CD4-positive, alpha-beta T cell treated with Interleukin-2 at 100 ng/mL for 4 hours (primary cell): Measurements from ENCODE around the gene NDUFA9.

Experiments
- DNase-seq: peaks from one replicate; pipeline ENCODE4 v3.0.0-alpha.2; 2020; ENCODE audit warnings: low spot score

Gene NDUFA9

DNA sequence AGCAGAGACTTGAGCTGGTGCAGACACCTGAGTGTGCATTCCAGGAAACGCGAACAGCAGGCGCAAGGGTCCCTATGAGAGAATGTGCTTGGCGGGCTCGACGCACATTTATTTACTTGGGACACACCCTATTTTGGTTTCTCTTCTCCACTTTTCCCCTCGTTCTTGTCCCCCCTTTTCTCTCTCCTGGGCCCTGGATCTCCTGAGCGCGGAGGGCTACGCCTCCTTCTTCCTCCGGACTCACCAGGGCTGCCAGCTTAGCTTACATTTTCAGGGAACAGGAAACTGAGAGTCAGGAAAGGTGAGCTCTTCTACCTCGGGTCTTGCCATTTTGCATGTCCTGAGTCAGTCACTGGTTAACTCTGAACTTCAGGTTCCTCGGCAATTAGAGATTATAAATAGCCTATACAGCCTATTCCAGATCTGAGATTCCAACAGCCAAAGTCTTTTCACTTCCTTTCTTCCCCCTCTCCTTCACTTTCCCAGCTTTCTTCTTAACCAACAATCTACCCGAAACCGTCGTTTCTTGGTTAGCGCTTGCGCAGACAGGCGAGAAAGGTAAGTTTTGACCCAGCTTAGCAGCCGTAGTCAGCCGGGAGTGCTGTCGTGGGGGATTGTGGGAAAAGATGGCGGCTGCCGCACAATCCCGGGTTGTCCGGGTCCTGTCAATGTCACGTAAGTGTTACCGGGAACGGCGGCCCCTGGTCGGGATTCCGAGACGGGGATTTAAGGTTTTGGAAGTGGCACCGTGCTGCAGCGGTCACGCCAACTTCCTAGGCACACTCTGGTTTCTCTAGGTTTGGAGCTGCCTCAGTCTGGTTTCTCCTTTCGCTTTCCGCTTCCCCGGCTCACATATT lies at the start of gene NDUFA9, which contains the start of gene AKAP3:
Gene NDUFA9 (plus strand): TSS at position 614 of the 857 bp plus-strand sequence. CDS start 13 bp downstream, at position 627.
Gene AKAP3 (minus strand): TSS at position 551 of the 857 bp plus-strand sequence. CDS start 10,855 bp downstream, outside the sequence.
- peak; percentile 82 for DNase-seq

- DNase-seq, result no peak
Measured at GRCh38 chr12:4603421-4603820, 45.5 kb upstream of the NDUFA9 start.

DNA sequence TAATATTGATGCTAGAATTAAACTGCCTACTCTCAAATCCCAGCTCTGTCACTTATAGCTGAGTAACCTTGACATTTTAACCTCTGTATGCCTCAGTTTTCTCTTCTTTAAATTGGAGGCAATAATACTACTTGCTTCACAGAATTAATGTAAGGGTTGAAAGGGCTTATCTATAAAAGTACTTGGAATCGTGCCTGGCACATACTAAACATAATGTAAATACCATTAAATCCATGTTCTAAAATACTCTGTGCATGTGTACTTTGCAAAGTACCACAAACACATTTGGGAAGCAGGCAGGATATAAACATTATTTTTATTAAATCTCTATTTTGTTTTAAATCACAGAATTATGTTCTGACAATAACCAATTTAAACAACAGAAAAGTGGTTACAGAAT lies 45.0 kb upstream of the NDUFA9 start:
- DNase-seq, result no peak

DNA sequence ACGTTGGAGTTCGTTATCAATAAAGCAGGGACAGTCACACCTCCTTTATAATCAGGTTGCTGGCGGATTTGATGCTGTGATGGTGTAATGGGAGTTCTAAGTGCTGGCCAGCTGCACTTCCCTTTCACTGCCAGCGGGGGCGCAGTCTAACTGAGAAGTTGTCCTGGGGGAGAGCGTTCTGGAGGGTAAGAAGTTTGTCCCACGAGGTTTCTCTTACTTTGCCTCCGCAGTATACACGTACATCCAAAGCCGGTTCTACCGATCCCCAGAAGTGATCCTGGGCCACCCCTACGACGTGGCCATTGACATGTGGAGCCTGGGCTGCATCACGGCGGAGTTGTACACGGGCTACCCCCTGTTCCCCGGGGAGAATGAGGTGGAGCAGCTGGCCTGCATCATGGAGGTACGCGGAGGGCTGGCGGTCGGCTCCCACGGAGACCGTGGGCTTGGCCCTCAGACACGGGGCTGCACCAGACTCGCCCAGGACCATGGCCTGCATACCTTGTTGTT lies 44.2 kb upstream of the NDUFA9 start:
- peak; percentile 87 for DNase-seq

GRCh38 chr12:4607056-4607455 lies 41.9 kb upstream of the NDUFA9 start:
- no peak for DNase-seq

DNA sequence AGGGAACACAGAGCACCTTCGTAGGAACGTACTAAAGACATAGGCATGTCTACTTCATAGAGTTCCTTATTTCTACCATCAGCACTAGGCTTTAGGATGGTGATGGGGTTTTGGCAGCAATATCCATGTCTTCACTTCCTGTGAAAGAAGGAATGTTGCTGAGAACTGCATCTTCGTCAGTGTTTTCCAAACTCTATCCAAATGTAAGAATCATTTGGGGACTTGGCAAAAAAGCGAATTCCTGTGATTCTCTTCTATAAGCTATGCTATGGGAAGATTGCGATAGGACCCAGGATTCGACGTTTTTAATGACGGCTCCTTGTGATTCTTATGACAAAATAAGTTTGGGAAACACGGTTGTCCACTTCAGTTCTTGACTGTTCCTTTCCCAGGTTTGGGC lies 39.8 kb upstream of the NDUFA9 start:
- no peak for DNase-seq

- DNase-seq, result no peak
Measured at GRCh38 chr12:4610481-4610880, 38.4 kb upstream of the NDUFA9 start.

GRCh38 chr12:4615667-4616066 lies 33.2 kb upstream of the NDUFA9 start:
- DNase-seq, result no peak

GRCh38 chr12:4621511-4621910 lies 27.4 kb upstream of the NDUFA9 start:
- no peak for DNase-seq

DNA sequence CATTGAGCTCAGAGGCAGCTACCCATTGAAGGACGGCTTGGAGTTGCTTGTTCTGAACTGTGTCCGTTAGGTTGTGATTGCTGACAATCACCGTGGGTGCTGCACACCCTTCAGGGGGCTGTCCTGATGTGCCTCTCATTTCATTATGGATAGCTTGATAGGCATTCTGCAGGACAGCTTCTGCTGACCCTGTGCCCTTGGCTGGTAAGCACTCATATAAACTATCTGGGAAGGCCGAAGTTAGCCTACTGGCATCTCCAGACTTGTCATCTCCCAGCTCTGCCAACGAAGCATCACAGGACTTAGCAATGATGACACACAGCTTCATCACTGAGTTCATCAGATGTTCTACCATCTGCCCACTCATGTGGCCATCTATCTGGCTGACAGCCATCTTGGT lies 22.4 kb upstream of the NDUFA9 start:
- DNase-seq, result no peak

DNA sequence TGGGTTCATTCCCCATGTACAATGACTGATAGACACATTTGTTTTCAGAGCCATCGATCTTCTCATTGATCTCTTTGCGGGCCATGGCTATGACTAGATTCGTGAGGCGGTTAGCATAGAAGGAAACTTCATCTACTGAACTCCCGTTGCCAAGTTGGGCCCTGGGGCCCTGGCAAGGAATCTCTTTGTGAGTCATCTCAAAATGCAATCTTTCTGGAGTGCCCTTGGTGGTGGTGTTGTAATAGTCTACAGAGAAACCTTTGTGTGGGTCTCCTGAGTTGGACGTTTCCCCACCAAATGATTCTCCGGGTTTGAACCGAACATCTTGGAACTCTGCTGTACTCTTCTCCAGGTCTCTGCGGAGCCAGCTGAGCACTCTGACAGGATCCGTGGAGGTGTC lies 20.5 kb upstream of the NDUFA9 start:
- no peak for DNase-seq

DNA sequence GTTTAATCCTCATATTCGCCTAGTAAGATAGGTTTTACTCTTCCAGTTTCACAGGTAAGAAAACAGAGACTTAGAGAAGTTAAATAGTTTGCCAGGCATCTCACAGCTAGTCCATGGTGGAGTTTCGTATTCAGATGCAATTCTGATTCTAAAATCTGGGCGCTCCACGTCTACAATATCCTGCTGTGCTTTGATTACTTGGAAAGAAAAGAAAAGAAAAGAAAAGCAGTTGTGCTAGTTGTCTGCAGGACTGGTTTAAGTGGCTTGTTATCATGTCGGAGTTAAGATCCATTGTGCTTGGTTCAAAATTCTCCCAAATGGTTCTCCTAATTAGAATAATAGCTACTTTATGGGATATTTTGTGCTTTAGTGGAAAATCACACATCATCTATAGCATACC lies 18.7 kb upstream of the NDUFA9 start:
- no peak for DNase-seq

DNA sequence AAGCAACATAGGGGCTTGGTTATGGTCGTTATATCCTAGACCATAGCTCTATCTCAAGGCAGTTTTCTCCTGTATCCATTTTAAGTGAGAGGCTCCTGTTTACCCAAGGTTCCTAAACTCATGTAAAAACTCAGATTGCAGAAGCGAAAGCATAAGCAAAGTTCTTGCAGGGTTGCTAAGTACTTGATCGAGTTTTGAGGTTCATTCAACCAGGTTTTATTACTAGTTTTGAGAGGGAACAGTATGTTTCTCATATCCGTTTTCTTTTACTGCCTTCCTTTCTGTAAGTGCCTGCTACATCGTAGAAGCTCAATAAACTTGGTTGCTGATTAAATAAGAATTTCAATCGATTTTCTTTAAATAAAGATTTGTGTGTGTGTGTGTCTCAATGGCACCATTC lies 5.2 kb upstream of the NDUFA9 start:
- no peak for DNase-seq

- DNase-seq, result no peak
Measured at GRCh38 chr12:4645023-4645422, 3.9 kb upstream of the NDUFA9 start.

DNA sequence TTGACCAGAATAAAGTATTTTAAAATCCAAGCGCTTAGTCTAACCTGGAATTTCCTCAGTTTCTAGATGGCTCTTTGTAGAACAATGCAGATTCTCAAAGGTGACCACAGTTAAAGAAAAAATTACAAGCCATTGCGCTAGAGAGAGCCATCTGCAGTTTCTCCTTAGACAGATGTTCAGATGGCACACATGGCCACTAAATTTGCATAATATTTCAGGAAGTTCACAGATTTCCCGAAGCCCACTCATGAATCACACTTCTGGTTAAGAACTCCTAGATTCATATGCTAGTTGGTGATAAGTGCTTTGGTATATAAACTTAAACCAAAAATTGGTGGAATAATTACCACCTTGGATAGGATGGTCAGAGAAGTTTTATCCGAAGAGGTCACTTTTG lies 812 bp upstream of the NDUFA9 start:
- DNase-seq, result no peak

GRCh38 chr12:4649358-4649661 lies 396 bp downstream of the NDUFA9 start:
- DNase-seq, result no peak

GRCh38 chr12:4653257-4653656 lies 4.3 kb downstream of the NDUFA9 start:
- DNase-seq, result no peak

DNA sequence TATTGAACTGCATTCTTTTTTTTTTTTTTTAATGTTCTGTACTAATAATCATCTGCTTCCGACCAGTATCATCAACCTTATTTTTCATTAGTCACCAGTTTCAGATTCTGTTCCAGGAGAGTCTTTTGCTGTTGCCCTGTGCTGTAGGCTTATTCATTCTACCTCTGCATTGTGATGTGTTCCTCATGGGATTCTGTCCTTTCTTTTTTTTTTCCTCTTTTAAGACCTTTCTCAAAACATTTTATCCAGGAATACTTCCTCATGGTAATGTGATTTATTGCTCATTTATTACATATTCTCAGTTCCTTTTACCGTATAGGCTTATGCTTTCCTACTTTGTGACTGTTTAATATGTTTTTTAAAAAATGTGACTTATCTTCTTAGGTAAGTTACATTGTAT lies 4.8 kb downstream of the NDUFA9 start:
- no peak for DNase-seq

- DNase-seq, result no peak
Measured at GRCh38 chr12:4663971-4664505, 15.1 kb downstream of the NDUFA9 start.

DNA sequence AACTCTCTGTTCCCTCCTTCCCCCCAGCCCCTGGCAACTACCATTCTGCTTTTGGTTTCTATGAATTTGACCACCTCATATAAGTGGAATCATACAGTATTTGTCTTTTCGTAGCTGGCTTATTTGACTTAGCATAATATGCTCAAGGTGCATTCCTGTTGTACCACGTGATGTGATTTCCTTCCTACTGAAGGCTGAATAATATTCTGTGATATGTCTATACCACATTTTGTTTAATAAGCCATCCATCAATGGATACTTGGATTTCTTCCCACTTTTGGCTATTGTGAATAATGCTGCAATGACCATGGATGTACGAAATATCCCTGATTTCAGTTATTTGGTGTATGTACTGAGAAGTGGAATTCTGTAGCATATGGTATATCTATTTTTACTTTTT lies 16.3 kb downstream of the NDUFA9 start:
- DNase-seq, result no peak

GRCh38 chr12:4679711-4680110 lies 30.8 kb downstream of the NDUFA9 start:
- DNase-seq, result no peak

DNA sequence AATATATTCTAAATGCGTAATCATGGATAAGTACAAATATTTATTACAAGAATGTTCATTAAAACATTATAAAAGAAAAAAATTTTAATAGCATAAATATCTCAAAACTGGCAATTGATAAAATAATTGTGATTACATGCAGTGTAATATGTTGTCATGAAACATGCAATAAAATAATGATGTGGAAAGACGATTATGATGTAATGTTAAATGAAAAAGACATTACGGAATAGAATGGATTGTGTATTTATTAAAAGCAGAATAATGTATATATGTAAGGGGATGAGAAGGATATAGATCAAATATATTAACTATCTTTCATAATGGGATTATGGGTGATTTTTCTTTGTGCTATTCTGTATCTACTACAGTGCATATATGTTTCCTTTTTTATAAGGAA lies 32.8 kb downstream of the NDUFA9 start:
- DNase-seq, result no peak

DNA sequence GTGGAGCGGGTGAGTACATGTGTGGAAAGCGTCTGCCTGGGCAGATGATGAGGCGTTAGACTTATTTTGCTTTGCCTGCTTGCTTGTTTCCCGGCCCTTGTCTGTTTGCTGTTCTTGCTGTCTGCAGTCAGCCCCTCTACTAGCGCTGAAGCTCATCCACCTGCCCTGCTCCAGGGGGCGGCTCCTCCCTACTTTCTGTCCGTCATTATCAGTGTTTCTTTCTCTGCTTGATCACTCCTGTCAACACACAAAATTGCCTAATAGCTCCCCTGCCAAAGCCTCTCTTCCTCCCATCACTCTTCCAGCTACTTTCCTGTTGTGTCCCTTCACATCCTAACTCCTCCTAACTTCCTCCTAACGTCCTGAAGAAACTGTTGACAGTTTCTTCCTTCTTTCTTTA lies 36.4 kb downstream of the NDUFA9 start:
- DNase-seq, result no peak

DNA sequence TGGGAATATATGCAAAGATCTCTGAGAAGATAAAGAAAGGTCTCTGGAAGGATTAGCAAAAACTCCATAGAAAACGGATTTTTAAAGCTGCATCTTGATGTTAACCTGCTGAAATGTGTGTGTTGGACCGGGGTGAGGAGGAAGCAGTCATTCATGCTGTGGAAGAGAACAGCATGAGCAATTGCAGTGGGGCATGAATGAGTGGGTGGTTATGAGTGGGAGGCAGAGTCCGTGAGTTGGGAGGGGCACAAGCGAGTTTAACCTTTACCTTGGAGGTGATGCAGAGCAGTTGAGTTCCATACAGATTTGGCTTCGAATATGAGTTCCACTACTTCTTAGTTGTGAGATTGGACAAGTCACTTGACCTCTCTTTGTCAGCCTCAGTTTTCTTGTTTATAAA lies 41.8 kb downstream of the NDUFA9 start:
- DNase-seq, result no peak
